Measurements from ENCODE around the gene ADAMTSL4. TPM values are rescaled to one million over a fixed set of nuclear protein-coding genes. Genes with fewer than 3 reads are reported as not detected.
A peak's percentile ranks its signal among the peaks of the same experiment; 100 is the strongest.
"Not testable (repeated sequence)": the region's sequence is repeated elsewhere in the genome, so short reads cannot be mapped to it uniquely, and the experiment has no call there.

Gene ADAMTSL4
- total RNA-seq, 4 donors from 2014 or later = 54.4 to 132 (median 93.2) TPM

GRCh38 chr1:150582371-150582770 is 33.2 kb downstream of the ADAMTSL4 start:
- Histone ChIP-seq H3K4me1 (peaks cover 0 to 13% (median 7%) of the 10 kb centered on the region in 4 donors), H3K36me3 (peaks cover 0 to 29% (median 0%) of the 10 kb centered on the region in 3 donors), H3K27me3 (no peaks in the 10 kb centered on the region), H3K9me3 (no peaks in the 10 kb centered on the region), H3K27ac (peak overlapping the region in 1 of 4 donors; percentile 41), H3K4me3 (no peak overlapping the region)
- 72 to 92% methylated on average over 2 of the region's 2 CpGs for WGBS, 2 donors
- no peak for TF ChIP-seq POLR2A (IDR thresholded peaks at IDR 0.05)
- TF ChIP-seq CTCF (IDR thresholded peaks at IDR 0.05) = no peak
- TF ChIP-seq EP300 (IDR thresholded peaks at IDR 0.05) = no peak
- DNase-seq (ENCODE audit: low spot score in 2 of 2) = no peak

GRCh38 chr1:150596095-150596892 is 47.1 kb downstream of the ADAMTSL4 start:
- H3K27ac ChIP-seq = no peak overlapping the region
- H3K4me3 ChIP-seq = no peak overlapping the region
- H3K9me3 ChIP-seq = no peaks in the 10 kb centered on the region
- peaks cover 0 to 20% (median 0%) of the 10 kb centered on the region in 3 donors for H3K36me3 ChIP-seq
- TF ChIP-seq EP300 (IDR thresholded peaks at IDR 0.05) = no peak
- no peak for TF ChIP-seq CTCF (IDR thresholded peaks at IDR 0.05)
- TF ChIP-seq POLR2A (IDR thresholded peaks at IDR 0.05) = no peak
- DNase-seq (ENCODE audit: low spot score in 2 of 2) = no peak
- H3K27me3 ChIP-seq = no peaks in the 10 kb centered on the region
- WGBS, 2 donors = 89 to 94% methylated on average over 7 of the region's 7 CpGs
- H3K4me1 ChIP-seq = no peaks in the 10 kb centered on the region

- no peak for DNase-seq (ENCODE audit: low spot score in 2 of 2)
- Histone ChIP-seq H3K36me3 (peaks cover 0 to 20% (median 0%) of the 10 kb centered on the region in 3 donors), H3K27ac (no peak overlapping the region), H3K9me3 (no peaks in the 10 kb centered on the region), H3K4me1 (no peaks in the 10 kb centered on the region), H3K4me3 (no peak overlapping the region), H3K27me3 (no peaks in the 10 kb centered on the region)
- 77 to 88% methylated on average over 3 of the region's 3 CpGs for WGBS, 2 donors
- TF ChIP-seq POLR2A (IDR thresholded peaks at IDR 0.05) (no peak), EP300 (IDR thresholded peaks at IDR 0.05) (no peak)
Measured at GRCh38 chr1:150596976-150597375, 47.8 kb downstream of the ADAMTSL4 start.

- H3K9me3 ChIP-seq; DNase-seq (ENCODE audit: low spot score in 2 of 2); H3K27ac ChIP-seq; H3K27me3 ChIP-seq; H3K4me3 ChIP-seq; H3K4me1 ChIP-seq: not testable (repeated sequence)
- H3K36me3 ChIP-seq = peaks cover 0 to 20% (median 0%) of the 10 kb centered on the region in 3 donors
- 78 to 92% methylated on average over 4 of the region's 4 CpGs for WGBS, 2 donors
Measured at GRCh38 chr1:150598346-150598745, 49.1 kb downstream of the ADAMTSL4 start.

- Histone ChIP-seq H3K27ac (no peak overlapping the region), H3K4me1 (peaks cover 0 to 13% (median 2%) of the 10 kb centered on the region in 4 donors), H3K36me3 (peaks cover 0 to 20% (median 0%) of the 10 kb centered on the region in 3 donors), H3K4me3 (no peak overlapping the region), H3K27me3 (no peaks in the 10 kb centered on the region), H3K9me3 (no peaks in the 10 kb centered on the region)
- TF ChIP-seq POLR2A (IDR thresholded peaks at IDR 0.05) = no peak
- no peak for TF ChIP-seq CTCF (IDR thresholded peaks at IDR 0.05)
- no peak for TF ChIP-seq EP300 (IDR thresholded peaks at IDR 0.05)
- DNase-seq (ENCODE audit: low spot score in 2 of 2) = no peak
Measured at GRCh38 chr1:150601540-150601939, 52.3 kb downstream of the ADAMTSL4 start.

- Histone ChIP-seq H3K36me3 (peaks cover 0 to 20% (median 0%) of the 10 kb centered on the region in 3 donors), H3K4me1 (peaks cover 0 to 13% (median 2%) of the 10 kb centered on the region in 4 donors)
- not testable (repeated sequence) for H3K27me3 ChIP-seq; H3K9me3 ChIP-seq; DNase-seq (ENCODE audit: low spot score in 2 of 2); H3K27ac ChIP-seq; H3K4me3 ChIP-seq
- WGBS, 2 donors = 92% methylated on average over 12 of the region's 12 CpGs
Measured at GRCh38 chr1:150602372-150602771, 53.2 kb downstream of the ADAMTSL4 start.

Data from tibial nerve (tissue), 4 donors.